Stimulated activated CD8-positive, alpha-beta memory T cell treated with anti-CD3 and anti-CD28 coated beads, Interleukin-7, amount 100 ng/mL, for 1 hour (primary cell): Measurements from ENCODE around the gene UBQLNL.

Source experiments
- DNase-seq, 2 donors: peaks; one replicate each; pipeline ENCODE4 v3.0.0-alpha.2; 2020; ENCODE audit warnings: low read depth in 2 of 2

Gene UBQLNL, protein sequence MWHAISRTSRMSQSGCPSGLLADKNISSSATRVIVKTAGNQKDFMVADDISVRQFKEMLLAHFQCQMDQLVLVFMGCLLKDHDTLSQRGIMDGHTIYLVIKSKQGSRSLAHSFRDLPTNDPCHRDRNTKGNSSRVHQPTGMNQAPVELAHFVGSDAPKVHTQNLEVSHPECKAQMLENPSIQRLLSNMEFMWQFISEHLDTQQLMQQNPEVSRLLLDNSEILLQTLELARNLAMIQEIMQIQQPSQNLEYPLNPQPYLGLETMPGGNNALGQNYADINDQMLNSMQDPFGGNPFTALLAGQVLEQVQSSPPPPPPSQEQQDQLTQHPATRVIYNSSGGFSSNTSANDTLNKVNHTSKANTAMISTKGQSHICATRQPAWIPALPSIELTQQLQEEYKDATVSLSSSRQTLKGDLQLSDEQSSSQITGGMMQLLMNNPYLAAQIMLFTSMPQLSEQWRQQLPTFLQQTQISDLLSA

DNA sequence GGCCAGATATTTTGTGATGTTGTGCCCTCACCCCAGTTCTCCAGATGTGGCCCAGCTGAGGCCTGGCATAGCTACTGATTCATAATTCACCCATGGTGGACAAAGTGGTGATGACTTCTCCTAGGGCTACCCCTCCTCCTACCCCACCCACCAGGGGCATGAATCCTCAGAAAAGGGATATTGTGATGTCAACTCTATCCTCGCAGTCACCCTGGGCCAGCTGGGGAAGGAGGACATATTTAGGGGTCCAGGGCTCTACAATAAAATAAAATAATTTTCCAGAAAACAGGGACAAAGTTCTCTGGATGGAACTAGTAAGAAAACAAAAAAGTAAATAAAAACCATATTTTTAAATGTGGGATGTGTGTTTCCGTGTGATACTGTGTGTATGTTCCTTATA lies at the start of gene UBQLNL:
Gene UBQLNL, minus strand, starts transcription at position 101 of the 400 bp plus-strand sequence. CDS start 258 bp downstream, outside the sequence.
- DNase-seq, result no peak

DNA sequence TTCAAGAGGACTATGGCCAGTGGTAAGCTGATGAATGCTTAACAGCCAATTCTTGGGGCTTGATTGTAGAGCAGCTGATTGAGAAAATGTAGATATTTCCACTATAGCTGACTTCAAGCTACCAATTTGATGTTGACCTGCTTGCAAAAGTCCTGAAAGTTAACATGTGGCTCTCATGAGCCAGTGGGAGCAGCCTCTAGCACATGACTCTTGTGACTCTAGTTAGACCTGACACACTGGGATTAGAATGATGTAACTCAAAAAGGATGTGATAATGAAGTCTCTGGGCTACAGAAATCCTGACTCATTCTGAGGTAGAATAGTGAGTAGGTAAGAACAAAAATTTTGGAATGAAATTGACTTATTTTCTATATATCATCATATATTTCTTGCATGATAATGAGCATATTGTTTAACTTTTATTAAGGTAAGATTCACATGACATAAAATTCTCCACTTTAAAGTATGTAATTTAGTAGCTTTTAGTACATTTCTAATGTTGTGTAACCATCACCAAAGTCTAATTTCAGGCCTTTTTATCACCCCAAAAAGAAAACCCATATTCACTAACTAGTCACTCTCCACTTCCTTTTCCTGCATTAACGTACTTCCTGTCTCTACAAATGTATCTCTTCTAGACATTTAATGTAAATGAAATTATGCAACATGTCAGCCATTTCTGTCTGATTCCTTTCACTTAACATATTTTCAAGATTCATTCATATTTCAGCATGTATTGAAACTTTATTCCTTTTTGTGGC lies 47.9 kb upstream of the UBQLNL start:
- no peak for DNase-seq

DNA sequence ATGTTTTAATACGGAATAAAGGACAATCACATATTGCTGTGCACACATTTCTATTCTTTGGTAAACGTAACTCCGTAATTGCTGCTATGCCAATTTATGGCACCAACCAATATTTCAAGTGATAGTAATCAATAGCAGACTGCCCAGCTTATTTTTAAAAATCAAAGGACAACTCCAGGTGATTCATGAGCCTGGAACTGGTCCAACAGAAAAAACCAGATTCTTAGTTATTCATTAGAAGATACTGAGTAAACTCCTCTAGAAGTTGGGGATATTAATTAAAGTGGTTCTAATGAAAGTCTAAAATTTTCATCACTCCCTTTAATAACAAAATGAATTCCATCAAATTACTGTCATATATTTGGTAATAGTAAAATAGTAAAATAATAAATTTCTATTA lies 41.3 kb upstream of the UBQLNL start:
- no peak for DNase-seq

DNA sequence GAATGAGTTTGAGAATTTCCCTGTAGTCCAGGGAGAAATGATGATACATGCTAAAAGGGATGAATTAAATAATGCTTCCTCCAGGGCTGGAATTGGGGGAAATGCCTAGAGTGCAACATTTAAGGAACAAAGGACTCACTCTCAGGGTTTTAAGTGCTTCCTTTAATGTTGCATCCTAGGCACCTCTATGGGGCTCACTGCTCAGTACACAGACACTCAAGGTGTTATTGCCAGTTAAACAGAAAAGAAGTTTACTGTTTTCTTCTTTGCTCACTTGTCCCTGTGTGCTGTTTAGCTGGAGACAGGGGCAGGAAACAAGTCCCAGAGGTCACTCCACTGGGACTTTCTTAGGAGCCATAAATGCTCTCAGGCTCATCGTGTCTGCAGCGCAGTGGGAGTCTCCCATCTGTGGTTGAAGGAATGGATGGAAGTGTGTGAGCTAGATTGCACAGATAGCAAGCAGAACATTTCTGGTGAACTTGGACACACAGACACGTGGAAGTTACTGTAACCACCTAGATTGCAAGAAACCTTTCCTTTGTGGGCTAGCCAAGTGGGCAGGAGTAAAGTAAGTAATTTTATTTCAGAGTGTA lies 40.2 kb upstream of the UBQLNL start:
- no peak for DNase-seq

DNA sequence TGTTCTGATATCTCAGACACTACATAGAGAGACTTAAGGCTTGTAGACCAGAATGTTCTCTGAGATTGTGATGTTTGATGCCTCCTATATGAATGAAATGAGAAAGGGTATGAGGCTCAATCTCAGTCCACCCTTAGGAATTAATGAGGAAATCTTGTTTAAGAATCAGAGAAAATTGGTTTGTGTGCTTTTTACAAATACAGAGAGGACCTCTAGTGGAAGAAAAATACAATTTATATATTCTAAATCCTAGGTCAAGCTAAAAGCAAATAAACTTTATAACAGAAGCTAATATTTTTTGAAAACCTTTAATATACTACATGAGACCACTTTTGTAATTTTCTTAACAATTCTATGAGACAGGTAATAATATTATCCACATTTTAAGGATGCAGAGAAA lies 36.8 kb upstream of the UBQLNL start:
- DNase-seq, result no peak

DNA sequence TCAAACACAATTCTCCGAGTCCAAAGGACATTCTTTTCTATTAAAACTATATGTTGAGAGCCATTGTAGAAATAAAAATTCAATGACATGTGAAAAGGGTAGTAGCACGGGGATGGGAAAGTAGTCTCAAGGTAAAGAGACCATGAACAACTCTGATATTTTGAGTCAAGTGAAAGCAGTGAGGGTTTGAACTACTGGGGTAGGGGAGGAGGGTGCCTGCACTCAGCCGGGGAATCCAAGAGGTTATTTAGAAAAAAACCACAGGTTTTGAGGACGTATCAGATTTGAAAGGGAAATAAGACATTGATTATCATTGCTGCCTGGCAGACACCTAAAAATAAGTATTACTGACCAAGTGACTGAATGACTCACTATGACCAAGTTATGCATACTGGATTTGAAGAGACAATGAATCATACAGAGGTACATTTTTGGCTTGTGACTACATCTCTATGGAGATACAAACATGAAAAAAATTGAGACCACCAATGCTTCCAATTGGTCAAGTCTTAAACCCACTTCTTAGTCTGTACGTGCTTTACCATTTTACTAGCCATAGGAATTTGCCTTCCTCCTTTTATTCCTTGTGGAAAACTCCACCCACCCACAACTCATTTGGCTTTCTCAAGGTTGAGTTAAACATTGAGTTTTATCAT lies 34.1 kb upstream of the UBQLNL start:
- no peak for DNase-seq

DNA sequence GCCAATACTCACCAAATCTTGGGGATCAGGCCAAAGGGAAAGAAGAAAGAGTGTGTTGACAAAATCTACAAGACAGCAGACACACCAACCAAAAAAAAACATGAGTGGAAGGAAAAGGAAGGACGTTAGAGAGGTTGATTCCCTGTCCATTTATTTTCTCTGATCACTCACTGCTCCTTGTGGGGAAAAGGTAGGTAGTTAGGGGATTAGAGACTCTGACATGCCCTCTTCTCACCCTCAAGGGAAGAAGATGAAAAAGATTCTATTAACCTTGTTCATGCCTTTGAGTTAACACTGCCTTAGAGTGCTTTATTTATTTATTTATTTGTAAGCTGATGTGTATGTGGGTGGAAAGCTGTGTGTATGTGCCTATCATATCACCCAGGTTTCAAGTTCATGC lies 31.9 kb upstream of the UBQLNL start, which contains the start of gene OR52H1:
Gene OR52H1, minus strand, starts transcription at position 101 of the 400 bp plus-strand sequence. CDS start 3,035 bp downstream, outside the sequence.
- no peak for DNase-seq

DNA sequence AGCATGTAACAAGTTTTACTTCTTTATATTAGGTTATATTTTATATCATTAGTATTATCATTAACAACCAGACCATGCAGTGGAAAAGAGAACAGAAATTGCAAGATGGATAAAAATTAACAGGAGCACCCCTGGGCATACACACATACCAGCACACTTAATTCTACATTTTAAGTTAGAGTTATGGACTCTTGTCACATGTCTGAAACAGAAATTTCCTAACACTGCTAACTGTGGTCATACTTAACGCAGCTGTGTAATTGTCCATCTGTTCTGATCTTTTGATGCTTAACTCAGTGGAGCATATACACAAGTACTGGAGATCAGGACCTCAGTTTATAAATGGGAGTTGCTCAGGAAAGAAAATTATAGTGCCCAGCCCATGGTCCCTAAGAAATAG lies 31.5 kb upstream of the UBQLNL start:
- DNase-seq, result no peak

DNA sequence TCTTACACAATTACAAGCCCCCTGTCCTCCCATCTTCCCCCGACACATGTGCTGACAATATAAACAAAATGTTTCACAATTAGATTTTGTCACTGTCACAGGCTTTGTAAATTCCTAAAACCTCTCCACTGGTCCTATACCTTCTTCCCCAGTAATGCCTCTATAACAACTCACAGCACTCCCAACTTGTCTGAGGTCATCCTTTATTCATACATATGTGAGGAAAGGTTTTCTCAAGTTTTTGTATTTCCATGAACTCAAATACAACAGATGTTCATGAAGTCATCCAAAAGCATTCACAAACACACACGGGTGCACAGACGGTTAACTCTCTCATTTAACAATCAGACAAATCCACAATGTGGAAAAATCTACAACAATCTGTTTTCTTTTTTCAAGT lies 30.0 kb upstream of the UBQLNL start:
- DNase-seq, result no peak

DNA sequence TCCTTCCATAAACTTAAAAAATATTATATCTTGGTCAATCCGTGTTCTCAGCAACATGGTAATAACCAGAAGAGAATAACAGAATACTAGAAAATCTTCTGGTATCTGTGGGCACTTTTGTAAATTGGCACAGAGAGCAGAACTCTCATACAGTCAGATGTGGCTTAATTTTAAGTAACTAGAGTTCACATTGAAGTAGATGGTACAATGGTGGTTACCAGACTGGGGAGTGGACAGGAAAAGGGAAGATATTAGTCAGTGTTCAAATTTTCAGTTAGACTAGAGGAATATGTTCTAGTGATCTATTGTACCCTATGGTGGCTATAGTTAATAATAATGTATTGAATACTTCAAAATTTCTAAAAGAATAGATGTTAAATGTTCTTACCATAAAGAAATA lies 24.9 kb upstream of the UBQLNL start:
- no peak for DNase-seq

DNA sequence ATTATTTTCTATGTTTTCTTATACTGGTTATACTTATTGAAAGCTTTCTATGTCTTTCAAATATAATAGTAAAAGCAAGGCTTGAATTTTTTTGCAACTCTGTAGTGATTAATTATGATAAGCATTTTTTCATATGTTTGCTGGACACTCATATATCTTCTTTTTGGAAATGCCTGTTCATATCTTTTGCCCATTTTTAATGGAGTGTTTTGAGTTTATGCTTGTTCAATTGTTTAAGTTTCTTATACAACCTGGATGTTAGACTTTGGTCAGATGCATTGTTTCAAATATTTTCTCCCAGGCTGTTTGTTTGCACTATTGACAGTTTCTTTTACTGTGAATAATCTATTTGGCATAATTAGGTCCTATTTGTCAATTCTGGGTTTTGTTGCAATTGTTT lies 20.0 kb upstream of the UBQLNL start:
- DNase-seq, result no peak

DNA sequence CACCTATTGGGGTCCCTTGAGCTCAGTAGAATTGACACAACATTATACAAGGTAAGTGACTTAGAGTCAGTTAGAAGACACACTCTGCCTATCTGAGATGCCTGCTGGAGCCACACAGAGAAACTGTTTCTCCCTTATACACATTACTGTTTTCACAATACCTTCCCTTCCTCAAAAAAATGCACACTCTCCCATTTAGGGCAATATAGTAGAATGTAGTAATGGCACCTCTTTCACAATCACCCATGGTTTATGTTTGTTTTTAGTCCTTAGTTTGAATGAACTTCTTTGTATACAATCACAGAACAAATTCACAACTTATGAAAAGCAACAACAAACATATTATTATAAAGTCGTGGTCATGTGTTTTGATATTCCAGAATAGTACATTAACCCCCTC lies 17.5 kb upstream of the UBQLNL start:
- no peak for DNase-seq

DNA sequence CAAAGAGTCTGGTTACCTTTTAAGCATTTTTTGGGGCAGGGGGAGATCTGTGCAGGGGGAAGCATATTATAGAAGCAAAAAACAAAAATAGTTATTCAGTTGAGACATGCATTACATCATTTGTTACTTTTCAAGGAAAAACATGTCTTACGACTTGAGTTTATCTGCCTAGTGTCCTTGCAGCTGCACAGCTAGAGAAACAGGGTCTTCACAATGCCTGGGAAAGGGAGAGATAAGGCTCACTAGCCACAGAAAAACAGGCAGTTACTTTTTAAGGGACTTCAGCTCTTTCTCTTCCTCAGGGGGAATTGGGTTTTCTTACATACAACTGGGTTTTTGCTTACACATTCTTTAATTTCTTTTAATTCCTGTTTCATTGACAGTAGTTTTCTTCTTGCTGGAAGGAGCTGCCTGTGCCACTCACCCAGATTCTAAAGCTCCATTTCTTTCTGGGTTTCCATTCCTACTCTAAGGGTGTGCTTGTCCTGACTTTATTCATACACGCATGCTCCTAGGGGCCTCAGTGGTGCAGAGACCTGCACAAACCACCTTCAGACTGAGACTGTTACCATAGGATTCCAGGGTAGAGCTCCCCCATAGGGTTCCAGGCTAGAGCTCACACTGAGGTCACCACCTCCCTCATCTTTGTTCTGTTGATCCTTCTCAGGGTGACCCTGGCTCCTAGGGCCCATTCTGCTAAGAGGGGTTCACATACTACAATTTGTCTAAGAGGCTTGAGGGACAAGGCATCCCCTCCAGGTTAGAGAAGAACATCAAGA lies 14.7 kb upstream of the UBQLNL start:
- no peak for DNase-seq

DNA sequence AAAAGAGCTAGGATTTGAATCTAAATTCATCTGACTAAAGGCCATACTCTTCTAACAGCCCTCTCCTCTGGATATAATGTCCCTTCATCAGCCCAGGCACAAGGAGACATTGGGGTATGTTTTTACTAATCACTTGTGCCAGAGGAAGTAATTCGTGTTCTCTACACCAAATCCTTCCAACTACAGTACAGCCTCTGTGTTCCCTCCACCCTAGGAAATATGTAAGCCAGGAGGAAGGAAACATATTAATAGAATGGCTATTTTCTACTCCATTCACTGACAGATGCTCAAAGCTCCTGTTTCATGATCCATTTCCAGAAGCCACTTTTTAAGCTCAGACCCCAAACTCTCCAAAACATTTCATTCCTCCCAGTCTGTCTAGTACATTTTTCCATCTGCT lies 12.0 kb upstream of the UBQLNL start:
- no peak for DNase-seq

DNA sequence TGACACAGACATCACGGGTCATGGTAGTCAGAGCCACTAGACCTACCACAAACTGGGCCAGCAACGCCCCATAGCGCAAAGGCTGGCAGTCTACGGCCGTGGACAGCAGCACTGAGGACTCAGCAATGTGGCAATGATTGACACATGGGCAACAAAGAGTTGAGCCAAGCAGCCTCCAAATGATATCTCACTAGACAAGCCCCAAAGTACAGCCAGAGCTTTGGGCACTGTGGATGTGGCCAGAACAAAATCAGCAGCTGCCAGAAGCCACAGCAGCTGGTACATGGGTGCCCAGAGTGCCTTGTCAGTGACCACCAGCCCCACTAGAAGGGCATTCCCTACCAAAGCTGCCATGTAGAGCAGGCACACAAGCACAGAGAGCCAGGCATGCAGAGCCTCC lies 11.2 kb upstream of the UBQLNL start:
- DNase-seq, result no peak

DNA sequence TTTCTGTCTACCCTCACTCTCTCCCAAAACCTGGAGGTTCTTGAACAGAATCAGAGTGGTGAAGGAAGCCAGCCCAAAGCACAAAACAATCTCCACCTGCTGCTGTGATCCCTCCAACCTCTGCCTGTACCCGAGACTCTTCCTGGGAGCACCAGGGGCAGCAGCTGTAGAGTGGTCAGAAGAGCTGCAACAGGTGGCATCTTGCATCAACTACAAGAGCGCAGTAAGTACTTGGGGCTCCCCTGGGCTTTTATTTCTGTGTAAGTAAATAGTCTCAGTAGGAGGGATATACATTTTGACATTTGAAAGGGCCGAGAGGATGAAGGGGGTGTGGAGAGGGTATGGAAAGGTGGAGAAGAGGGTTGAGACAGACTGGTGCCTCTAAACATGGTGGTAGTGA lies 8.3 kb upstream of the UBQLNL start:
- DNase-seq, result no peak

DNA sequence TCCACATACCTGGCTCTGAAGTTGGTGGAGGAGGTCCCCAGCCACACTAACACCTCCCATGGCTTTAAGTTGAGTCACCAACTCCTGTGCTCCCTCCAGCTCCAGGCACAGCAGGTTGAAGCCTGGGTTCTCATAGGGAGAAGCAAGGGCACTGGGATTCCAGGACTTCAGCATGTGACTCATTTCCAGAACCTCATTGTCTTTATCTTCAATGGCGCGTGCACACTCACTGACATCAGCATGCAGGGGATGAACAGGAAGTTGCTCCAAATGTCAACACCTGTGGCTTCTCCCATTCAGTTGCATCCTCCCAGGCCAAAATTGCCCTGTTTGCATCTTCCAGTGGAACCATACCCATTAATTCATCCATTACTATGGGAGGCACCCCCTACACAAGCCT lies 5.8 kb upstream of the UBQLNL start:
- DNase-seq, result no peak

DNA sequence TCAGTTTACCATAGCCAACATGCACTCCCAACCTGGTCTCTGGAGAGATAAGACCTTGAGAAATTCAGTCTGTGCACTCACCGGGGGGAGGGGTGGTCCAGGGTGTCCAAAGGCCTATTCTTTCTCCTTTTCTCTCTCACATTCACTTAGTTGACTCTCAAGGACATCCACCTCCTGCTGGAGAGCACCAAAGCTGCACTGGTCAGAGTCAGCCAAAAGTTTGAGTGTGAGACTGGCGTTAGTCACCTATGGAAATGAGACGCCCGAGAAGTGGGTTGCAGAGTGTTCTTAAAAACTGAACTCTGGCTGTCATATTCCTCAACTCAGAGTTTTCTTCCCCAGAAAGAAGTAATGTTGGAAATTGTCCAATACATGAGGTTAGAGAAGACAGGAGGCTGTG lies 5.0 kb upstream of the UBQLNL start:
- no peak for DNase-seq

DNA sequence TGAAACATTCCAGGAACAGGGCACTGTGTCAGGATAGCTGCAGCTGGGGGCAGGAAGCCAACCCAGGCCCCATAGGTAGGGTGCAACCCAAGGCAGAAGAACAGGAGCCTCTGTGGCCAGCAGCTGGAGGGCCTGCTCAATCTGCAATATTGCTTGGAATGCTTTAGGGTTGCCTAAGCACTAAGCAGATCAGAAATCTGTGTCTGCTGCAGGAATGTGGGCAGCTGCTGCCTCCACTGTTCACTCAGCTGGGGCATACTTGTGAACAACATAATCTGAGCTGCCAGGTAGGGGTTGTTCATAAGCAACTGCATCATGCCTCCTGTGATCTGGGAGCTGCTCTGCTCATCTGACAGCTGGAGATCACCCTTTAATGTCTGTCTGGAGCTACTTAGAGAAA lies 1.7 kb downstream of the UBQLNL start:
- DNase-seq, result no peak

DNA sequence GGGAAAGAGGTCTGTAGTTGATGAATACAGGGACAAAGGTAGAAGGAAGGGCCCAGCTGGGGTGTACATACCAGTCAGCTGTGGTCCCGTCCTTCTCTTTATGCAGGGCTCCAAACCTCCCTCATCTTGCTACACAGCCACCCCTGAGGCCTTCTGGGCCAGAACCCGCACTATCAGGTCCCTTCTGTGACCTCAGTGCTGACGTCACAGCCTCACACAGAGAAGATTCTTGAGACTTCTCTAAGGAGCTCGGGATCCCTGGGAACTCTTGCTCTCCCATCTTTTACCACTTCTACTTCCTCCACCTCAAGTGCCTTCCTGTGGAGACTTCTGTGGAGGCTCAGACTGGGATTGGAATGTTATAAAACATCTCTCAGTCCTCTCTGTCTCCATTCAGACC lies 6.7 kb downstream of the UBQLNL start, which contains the start of gene UBQLN3:
Gene UBQLN3, minus strand, starts transcription at position 155 of the 400 bp plus-strand sequence. CDS start 399 bp downstream, outside the sequence.
- DNase-seq, result no peak

DNA sequence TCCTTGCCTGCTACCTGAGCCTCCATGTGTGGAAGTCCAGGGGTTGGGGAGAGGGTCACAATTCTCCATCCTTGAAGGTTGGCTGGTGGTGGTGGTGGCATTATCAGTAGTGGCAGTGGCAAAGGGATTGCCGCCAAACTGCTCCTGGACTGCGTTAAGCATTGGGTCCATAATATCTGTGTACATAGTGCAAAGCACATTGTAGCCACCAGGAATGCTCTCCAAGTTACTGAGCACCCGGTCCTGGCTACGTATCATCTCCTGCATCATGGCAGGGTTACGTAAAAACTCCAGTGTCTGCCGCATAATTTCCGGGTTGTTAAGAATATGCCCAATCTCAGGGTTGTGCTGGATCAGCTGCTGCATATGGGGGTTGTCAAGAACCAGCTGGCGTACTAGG lies 7.9 kb downstream of the UBQLNL start:
- DNase-seq, result no peak
